Adrenal gland (tissue), 5 donors: ENCODE data around the gene ARAP3.

ENCODE experiments used
- CTCF ChIP-seq, 6 experiments: fragments of 450-650 bp in 4 of 6; fragments of 200-600 bp in 2 of 6; sonication (generic) in 1 of 6; IDR thresholded peaks; 1 replicate in 5 of 6; 2 replicates in 1 of 6; pipeline versions ENCODE4 v1.5.1 to v1.8.0; 2016 to 2021; ENCODE audit warnings: antibody characterized with exemption in 6 of 6, mild to moderate bottlenecking in 2 of 6, moderate library complexity in 1 of 6
- POLR2A ChIP-seq, 2 donors: fragments of 450-650 bp; IDR thresholded peaks; one replicate each; pipeline ENCODE4 v1.6.1; 2017; ENCODE audit warnings: antibody characterized with exemption in 2 of 2, mild to moderate bottlenecking in 2 of 2, moderate library complexity in 1 of 2
- donor health status: DM: no; HTN: no; CAD: no.

GRCh38 chr5:141639357-141640050 lies 42.5 kb downstream of the ARAP3 start:
- TF ChIP-seq CTCF (IDR thresholded peaks at IDR 0.05) (no peak), POLR2A (IDR thresholded peaks at IDR 0.05) (no peak)
